Natural killer cell (primary cell): ENCODE data around the gene CERS6. TPM values are rescaled to one million over a fixed set of nuclear protein-coding genes. Genes with fewer than 3 reads are reported as not detected.

Experiments
- ATAC-seq, 3 donors: fragments of 150-1000 bp in 2 of 3; fragments of 200-7000 bp in 1 of 3; cut with Tn5 transposase; 1 replicate in 1 of 3; 2 replicates in 2 of 3; pipeline ENCODE4 v1.10.0; 2021; ENCODE audit warnings: mild to moderate bottlenecking in 2 of 3, moderate library complexity in 2 of 3
- DNase-seq, 2 donors: peaks; one replicate each; pipeline versions ENCODE4 v3.0.0 to v3.0.0-alpha.2; 2013 to 2021; ENCODE audit warnings: mixed read lengths in 1 of 2
- H3K27ac ChIP-seq: one replicate; pipeline ENCODE4 v1.5.1; 2013; ENCODE audit warnings: mild to moderate bottlenecking, low read length
- H3K27me3 ChIP-seq: one replicate; pipeline ENCODE4 v1.6.1; 2013; ENCODE audit warnings: low read length; ENCODE audit not compliant: control insufficient read depth, insufficient read depth
- H3K36me3 ChIP-seq: one replicate; pipeline ENCODE4 v1.6.1; 2013; ENCODE audit warnings: low read length; ENCODE audit not compliant: control insufficient read depth, insufficient read depth
- H3K4me1 ChIP-seq: one replicate; pipeline ENCODE4 v1.6.1; 2013; ENCODE audit warnings: low read length; ENCODE audit not compliant: control insufficient read depth, insufficient read depth
- H3K4me3 ChIP-seq: one replicate; pipeline ENCODE4 v1.5.1; 2013; ENCODE audit warnings: low read length
- H3K9me3 ChIP-seq: one replicate; pipeline ENCODE4 v1.6.1; 2013; ENCODE audit warnings: low read length; ENCODE audit not compliant: control insufficient read depth, insufficient read depth
- H3K27ac Mint-ChIP-seq, 2 donors: one replicate each; pipeline ENCODE4 v1.8.0; 2022; ENCODE audit warnings: mild to moderate bottlenecking in 2 of 2, mixed read lengths in 2 of 2, moderate library complexity in 1 of 2
- H3K27me3 Mint-ChIP-seq, 2 donors: one replicate each; pipeline ENCODE4 v1.8.0; 2022; ENCODE audit warnings: low read depth in 2 of 2, mixed read lengths in 2 of 2
- H3K36me3 Mint-ChIP-seq: one replicate; pipeline ENCODE4 v1.8.0; 2022; ENCODE audit warnings: mixed read lengths
- H3K4me1 Mint-ChIP-seq, 2 donors: one replicate each; pipeline ENCODE4 v1.8.0; 2022; ENCODE audit warnings: mixed read lengths in 2 of 2
- H3K4me3 Mint-ChIP-seq: one replicate; pipeline ENCODE4 v1.8.0; 2022; ENCODE audit warnings: mild to moderate bottlenecking, moderate library complexity, mixed read lengths
- H3K9me3 Mint-ChIP-seq, 2 donors: one replicate each; pipeline ENCODE4 v1.8.0; 2022; ENCODE audit warnings: mixed read lengths in 2 of 2
- WGBS: methylation state at CpG from one replicate; pipeline ENCODE4 v1.1.7; 2013; ENCODE audit warnings: missing lambda C conversion rate; ENCODE audit not compliant: insufficient coverage; 5-methylcytosine and 5-hydroxymethylcytosine counted together
- intact Hi-C: fragments of 100-400 bp; cut with micrococcal nuclease; formaldehyde crosslinking; loops from one replicate; pipeline ENCODE4 v1.14.2; 2022
- total RNA-seq, 4 donors: library from RNA; stranded (reverse); fragments of 120-200 nt in 1 of 4; gene quantifications; one replicate each; pipeline versions ENCODE4 v1.2.3 to v1.2.4, GENCODE V29; 2013 to 2022
- TF ChIP-seq, protein P1 (sequence below): fragments of 200-600 bp; IDR thresholded peaks from one replicate; pipeline ENCODE4 v1.8.0; 2022; ENCODE audit warnings: antibody characterized with exemption

CERS6 gene
- total RNA-seq, 3 donors from 2014 or later (not counting 1 experiment from before 2014, with no cell fraction given), result 9.1 to 13.5 (median 11.8) TPM

DNA sequence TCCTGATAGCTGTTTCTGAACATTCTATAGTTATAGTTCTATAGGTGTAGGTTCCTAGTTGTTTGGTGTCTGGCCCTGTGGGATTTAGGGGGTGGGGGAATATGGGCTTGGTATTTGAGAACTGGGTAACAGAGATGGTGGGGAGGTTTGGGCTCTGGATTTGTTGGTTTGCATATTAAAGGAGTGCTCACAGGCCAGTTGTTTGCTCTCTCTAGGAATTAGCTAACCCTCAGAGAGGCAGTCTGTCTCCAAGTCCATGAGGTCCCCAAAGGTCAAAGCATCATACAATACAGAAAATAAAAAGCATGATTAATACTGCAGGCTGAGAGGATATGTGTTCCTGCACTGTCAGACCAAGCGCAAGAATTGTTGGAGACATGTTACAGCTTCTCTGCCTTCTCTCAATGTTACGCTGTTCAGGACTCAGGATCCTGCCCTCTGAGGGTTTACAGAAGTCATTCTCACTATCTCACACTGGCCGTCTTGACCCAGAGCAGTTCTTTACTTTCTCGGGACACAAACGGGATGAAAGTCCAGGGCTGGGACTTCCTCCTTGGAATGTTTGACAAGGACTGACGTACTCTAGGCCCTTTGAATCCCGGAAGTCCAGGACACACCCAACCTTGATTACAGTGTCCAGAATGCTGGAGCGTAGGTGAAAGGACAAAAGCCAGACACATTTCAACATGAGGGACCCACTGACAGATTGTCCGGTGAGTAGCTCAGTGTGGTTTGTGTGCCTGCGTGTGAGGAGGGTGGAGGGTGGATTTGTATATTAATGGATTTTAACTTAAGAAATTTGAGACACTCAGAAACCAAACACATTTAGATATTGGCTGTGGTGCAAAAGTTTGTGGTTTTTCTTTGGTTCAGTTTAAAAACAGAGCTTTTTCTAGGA, 346.1 kb downstream of the CERS6 start, which contains the start of gene NOSTRIN:
Gene NOSTRIN, plus strand, starts transcription at position 677 of the 898 bp plus-strand sequence. Its CDS starts 10 bp downstream, at position 687.
- ATAC-seq (no peak), DNase-seq (no peak)
- no peaks in the 10 kb centered on the region for H3K36me3 ChIP-seq
- Mint-ChIP-seq H3K36me3 (no peaks in the 10 kb centered on the region), H3K27ac (no peak within 1 kb of the TSS), H3K9me3 (no peaks in the 10 kb centered on the region), H3K4me3 (no peak within 1 kb of the TSS), H3K4me1 (no peaks in the 10 kb centered on the region), H3K27me3 (no peaks in the 10 kb centered on the region)
- no peaks in the 10 kb centered on the region for H3K4me1 ChIP-seq
- no peak within 1 kb of the TSS for H3K4me3 ChIP-seq
- intact Hi-C loops, result no loop called here
- H3K9me3 ChIP-seq, result no peaks in the 10 kb centered on the region
- TF ChIP-seq, protein P1, sequence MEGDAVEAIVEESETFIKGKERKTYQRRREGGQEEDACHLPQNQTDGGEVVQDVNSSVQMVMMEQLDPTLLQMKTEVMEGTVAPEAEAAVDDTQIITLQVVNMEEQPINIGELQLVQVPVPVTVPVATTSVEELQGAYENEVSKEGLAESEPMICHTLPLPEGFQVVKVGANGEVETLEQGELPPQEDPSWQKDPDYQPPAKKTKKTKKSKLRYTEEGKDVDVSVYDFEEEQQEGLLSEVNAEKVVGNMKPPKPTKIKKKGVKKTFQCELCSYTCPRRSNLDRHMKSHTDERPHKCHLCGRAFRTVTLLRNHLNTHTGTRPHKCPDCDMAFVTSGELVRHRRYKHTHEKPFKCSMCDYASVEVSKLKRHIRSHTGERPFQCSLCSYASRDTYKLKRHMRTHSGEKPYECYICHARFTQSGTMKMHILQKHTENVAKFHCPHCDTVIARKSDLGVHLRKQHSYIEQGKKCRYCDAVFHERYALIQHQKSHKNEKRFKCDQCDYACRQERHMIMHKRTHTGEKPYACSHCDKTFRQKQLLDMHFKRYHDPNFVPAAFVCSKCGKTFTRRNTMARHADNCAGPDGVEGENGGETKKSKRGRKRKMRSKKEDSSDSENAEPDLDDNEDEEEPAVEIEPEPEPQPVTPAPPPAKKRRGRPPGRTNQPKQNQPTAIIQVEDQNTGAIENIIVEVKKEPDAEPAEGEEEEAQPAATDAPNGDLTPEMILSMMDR, result no peak
- 70% methylated on average over 10 of the region's 10 CpGs for WGBS
- H3K27me3 ChIP-seq, result no peaks in the 10 kb centered on the region
- H3K27ac ChIP-seq, result no peak within 1 kb of the TSS

DNA sequence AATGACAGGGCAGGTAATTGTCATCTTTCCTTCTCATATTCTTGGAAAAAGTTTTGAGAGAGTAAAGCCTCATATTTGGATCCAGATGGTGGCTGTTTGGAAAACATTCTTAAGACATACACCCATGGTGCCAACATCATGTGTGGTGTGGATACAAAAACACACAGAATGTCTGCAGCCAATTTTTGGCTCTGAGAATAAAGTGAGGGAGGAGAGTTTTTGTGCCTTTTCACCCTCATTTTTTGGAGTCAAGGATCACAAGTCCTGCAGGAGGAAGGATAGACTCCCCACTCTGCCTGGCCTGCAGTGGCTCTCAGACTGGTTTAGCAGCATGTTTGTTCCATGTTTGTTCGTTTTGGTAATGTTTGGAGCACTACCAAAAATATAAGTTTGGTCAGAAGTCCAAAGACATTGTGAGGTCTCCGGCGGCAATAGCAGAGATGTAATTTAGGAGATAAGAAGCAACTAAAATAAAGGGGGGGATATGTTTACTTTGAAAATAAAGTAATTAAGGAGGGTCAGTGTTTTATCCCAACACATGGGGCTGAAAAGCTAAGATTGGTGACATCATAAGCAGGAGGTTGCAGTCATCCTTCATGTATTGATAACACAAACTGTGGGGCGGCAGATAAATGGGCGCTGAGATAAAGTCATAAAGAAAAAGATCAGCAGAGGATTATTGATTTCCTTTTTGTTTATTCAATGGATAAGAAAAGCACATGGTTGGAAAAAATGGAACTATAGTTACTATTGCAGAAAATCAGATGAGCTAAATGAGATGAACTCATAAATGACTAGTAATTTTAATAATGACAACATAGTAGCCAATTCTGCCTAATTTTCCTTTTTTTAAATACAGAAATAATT, 347.0 kb downstream of the CERS6 start:
- no peaks in the 10 kb centered on the region for H3K27me3 ChIP-seq
- H3K27ac Mint-ChIP-seq, result no peak overlapping the region
- 91% methylated on average over 5 of the region's 5 CpGs for WGBS
- no peaks in the 10 kb centered on the region for H3K27me3 Mint-ChIP-seq
- no peaks in the 10 kb centered on the region for H3K9me3 ChIP-seq
- no peaks in the 10 kb centered on the region for H3K9me3 Mint-ChIP-seq
- no peak overlapping the region for H3K4me3 ChIP-seq
- DNase-seq (no peak), ATAC-seq (no peak)
- no peaks in the 10 kb centered on the region for H3K36me3 ChIP-seq
- no peak overlapping the region for H3K4me3 Mint-ChIP-seq
- no peaks in the 10 kb centered on the region for H3K4me1 ChIP-seq
- no peak overlapping the region for H3K27ac ChIP-seq
- H3K36me3 Mint-ChIP-seq, result no peaks in the 10 kb centered on the region
- intact Hi-C loops, result no loop called here
- TF ChIP-seq, protein P1, result no peak
- H3K4me1 Mint-ChIP-seq, result no peaks in the 10 kb centered on the region

DNA sequence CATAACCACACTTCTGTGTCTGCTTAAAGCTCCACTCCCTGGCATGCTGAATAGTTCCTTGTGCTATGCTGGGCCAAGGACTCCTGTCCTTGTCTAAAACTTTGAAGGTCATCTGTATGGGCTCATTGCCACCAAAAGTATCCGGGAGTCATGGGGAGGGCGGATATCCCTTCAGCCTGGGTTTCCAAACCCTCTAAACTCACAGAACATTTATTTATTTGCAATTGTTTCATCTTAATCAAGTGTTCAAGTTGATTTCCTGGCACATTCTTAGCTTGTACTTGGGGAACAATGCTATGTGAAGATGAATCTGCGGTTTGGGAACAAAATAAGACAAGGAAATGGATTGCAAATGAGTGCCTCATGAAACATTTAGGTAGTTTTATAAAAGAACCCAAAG, 348.1 kb downstream of the CERS6 start:
- Mint-ChIP-seq H3K27me3 (no peaks in the 10 kb centered on the region), H3K4me3 (no peak overlapping the region), H3K36me3 (no peaks in the 10 kb centered on the region), H3K27ac (no peak overlapping the region), H3K9me3 (no peaks in the 10 kb centered on the region), H3K4me1 (no peaks in the 10 kb centered on the region)
- H3K4me1 ChIP-seq, result no peaks in the 10 kb centered on the region
- TF ChIP-seq, protein P1, result no peak
- no peaks in the 10 kb centered on the region for H3K9me3 ChIP-seq
- no peaks in the 10 kb centered on the region for H3K27me3 ChIP-seq
- H3K4me3 ChIP-seq, result no peak overlapping the region
- no peak for ATAC-seq
- DNase-seq, result no peak
- intact Hi-C loops, result no loop called here
- no peak overlapping the region for H3K27ac ChIP-seq
- WGBS, result 94% methylated on average over 3 of the region's 3 CpGs
- H3K36me3 ChIP-seq, result no peaks in the 10 kb centered on the region
